Tibial artery (tissue), 4 donors: ENCODE measurements around the gene C22orf42.

Experiments
- DNase-seq, 2 donors: peaks; one replicate each; pipeline ENCODE4 v3.0.0-alpha.2; 2019
- H3K27ac ChIP-seq, 2 donors: fragments of 200-600 bp; sonication (generic) in 1 of 2; 1 replicate in 1 of 2; 2 replicates in 1 of 2; pipeline ENCODE4 v1.5.1; 2018 to 2019; ENCODE audit warnings: mild to moderate bottlenecking in 1 of 2
- H3K27me3 ChIP-seq, 2 donors: fragments of 200-600 bp; sonication (generic) in 1 of 2; one replicate each; pipeline versions ENCODE4 v1.5.1 to v1.6.0; 2016 to 2019
- H3K36me3 ChIP-seq, 3 donors: fragments of 200-600 bp; sonication (generic) in 2 of 3; one replicate each; pipeline ENCODE4 v1.5.1; 2016 to 2019; ENCODE audit warnings: mild to moderate bottlenecking in 2 of 3
- H3K4me1 ChIP-seq, 4 donors: fragments of 200-600 bp; sonication (generic) in 2 of 4; 1 replicate in 3 of 4; 2 replicates in 1 of 4; pipeline ENCODE4 v1.5.1; 2016 to 2019
- H3K4me3 ChIP-seq, 2 donors: fragments of 200-600 bp; sonication (generic) in 1 of 2; 1 replicate in 1 of 2; 2 replicates in 1 of 2; pipeline ENCODE4 v1.5.1; 2018 to 2019; ENCODE audit warnings: mild to moderate bottlenecking in 2 of 2
- H3K9me3 ChIP-seq, 3 donors: fragments of 200-600 bp; sonication (generic) in 1 of 3; one replicate each; pipeline ENCODE4 v1.5.1; 2016 to 2019
- CTCF ChIP-seq, 2 experiments: fragments of 200-600 bp in 1 of 2; fragments of 450-650 bp in 1 of 2; IDR thresholded peaks; one replicate each; pipeline ENCODE4 v1.5.1; 2017 to 2019; ENCODE audit warnings: antibody characterized with exemption in 2 of 2, mild to moderate bottlenecking in 1 of 2, moderate library complexity in 1 of 2
- intact Hi-C: fragments of 100-400 bp; cut with DNase I; formaldehyde crosslinking; loops from one replicate; pipeline ENCODE4 v1.15.0; 2023; ENCODE audit warnings: low total_unique reads

The C22orf42 gene

GRCh38 chr22:32132783-32133182, 26.3 kb downstream of the C22orf42 start:
- H3K4me3 ChIP-seq, result no peak overlapping the region
- no peaks in the 10 kb centered on the region for H3K36me3 ChIP-seq
- DNase-seq, result no peak
- intact Hi-C loops, result no loop called here
- no peaks in the 10 kb centered on the region for H3K4me1 ChIP-seq
- H3K27ac ChIP-seq, result no peak overlapping the region
- no peaks in the 10 kb centered on the region for H3K9me3 ChIP-seq
- H3K27me3 ChIP-seq, result peaks cover 0 to 19% of the 10 kb centered on the region in 2 donors
- no peak for TF ChIP-seq CTCF (IDR thresholded peaks at IDR 0.05)

GRCh38 chr22:32132126-32132525, 27.0 kb downstream of the C22orf42 start:
- intact Hi-C loops, result no loop called here
- no peak overlapping the region for H3K27ac ChIP-seq
- no peaks in the 10 kb centered on the region for H3K4me1 ChIP-seq
- H3K36me3 ChIP-seq, result no peaks in the 10 kb centered on the region
- DNase-seq, result no peak
- peaks cover 0 to 16% of the 10 kb centered on the region in 2 donors for H3K27me3 ChIP-seq
- no peak overlapping the region for H3K4me3 ChIP-seq
- TF ChIP-seq CTCF (IDR thresholded peaks at IDR 0.05), result no peak
- H3K9me3 ChIP-seq, result no peaks in the 10 kb centered on the region

GRCh38 chr22:32130464-32130863, 28.6 kb downstream of the C22orf42 start:
- Histone ChIP-seq H3K27me3 (peaks cover 0 to 16% of the 10 kb centered on the region in 2 donors), H3K9me3 (no peaks in the 10 kb centered on the region), H3K4me1 (no peaks in the 10 kb centered on the region), H3K4me3 (no peak overlapping the region), H3K27ac (no peak overlapping the region), H3K36me3 (no peaks in the 10 kb centered on the region)
- TF ChIP-seq CTCF (IDR thresholded peaks at IDR 0.05), result no peak
- DNase-seq, result no peak
- intact Hi-C loops, result no loop called here

GRCh38 chr22:32127904-32128303, 31.2 kb downstream of the C22orf42 start:
- Histone ChIP-seq H3K36me3 (no peaks in the 10 kb centered on the region), H3K27ac (no peak overlapping the region), H3K4me3 (no peak overlapping the region), H3K9me3 (no peaks in the 10 kb centered on the region), H3K27me3 (peaks cover 0 to 5% of the 10 kb centered on the region in 2 donors), H3K4me1 (no peaks in the 10 kb centered on the region)
- no peak for TF ChIP-seq CTCF (IDR thresholded peaks at IDR 0.05)
- intact Hi-C loops, result no loop called here
- no peak for DNase-seq

GRCh38 chr22:32123657-32124056, 35.4 kb downstream of the C22orf42 start:
- no peak for DNase-seq
- Histone ChIP-seq H3K27me3 (no peaks in the 10 kb centered on the region), H3K4me3 (no peak overlapping the region), H3K36me3 (no peaks in the 10 kb centered on the region), H3K27ac (no peak overlapping the region), H3K9me3 (no peaks in the 10 kb centered on the region), H3K4me1 (no peaks in the 10 kb centered on the region)
- TF ChIP-seq CTCF (IDR thresholded peaks at IDR 0.05), result no peak
- intact Hi-C loops, result no loop called here

- no peak for DNase-seq
- intact Hi-C loops, result no loop called here
- Histone ChIP-seq H3K4me3 (no peak overlapping the region), H3K36me3 (no peaks in the 10 kb centered on the region), H3K9me3 (no peaks in the 10 kb centered on the region), H3K27ac (no peak overlapping the region), H3K27me3 (no peaks in the 10 kb centered on the region), H3K4me1 (no peaks in the 10 kb centered on the region)
- no peak for TF ChIP-seq CTCF (IDR thresholded peaks at IDR 0.05)
Observed at GRCh38 chr22:32122899-32123298, 36.2 kb downstream of the C22orf42 start.
